Measurements from ENCODE around the gene SNPH.

Gene SNPH

DNA sequence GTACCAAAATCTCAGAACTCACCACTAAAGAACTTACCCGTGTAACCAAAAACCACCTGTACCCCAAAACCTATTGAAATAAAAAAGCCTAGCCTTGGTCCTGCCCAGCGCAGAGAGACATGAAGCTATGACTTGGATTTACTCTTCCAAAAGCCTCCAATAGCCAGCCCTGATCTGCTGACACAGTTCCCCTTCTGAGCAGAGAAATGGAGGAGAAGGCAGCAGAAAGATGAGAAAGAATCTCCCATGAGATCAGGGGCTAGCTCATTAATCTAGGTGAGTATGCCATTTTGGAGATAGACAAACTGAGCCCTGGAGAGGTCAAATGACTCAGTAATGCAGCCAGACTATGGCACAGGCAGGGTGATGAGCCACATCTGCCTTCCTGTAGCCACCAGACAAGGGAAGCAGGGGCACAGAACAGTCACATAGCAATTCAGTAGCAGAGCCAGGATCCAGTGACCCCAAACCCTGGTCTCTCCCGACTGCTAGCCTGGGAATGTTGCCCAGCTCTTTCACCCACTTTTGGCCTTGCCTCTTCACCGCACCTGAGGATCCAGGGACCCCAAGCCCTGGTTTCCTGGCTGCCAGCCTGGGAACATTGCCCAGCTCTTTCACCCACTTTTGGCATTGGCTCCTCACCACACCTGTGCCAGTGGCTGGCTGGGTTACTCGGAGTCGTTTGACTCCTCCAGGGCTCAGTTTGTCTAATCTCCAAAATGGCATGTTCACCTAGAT lies 70.0 kb downstream of the SNPH start:
- no peak overlapping the region for H2BK15ac ChIP-seq (ENCODE audit: low read length)
- no peak overlapping the region for H3K27ac ChIP-seq (replicated peaks; ENCODE audit: low read length)
- DNase-seq (ENCODE audit: low spot score): no peak
- peaks cover 0 to 6% of the 10 kb centered on the region in 2 donors for H3K4me1 ChIP-seq (ENCODE audit: control insufficient read depth in 2 of 2, insufficient read depth in 1 of 2, low read depth in 1 of 2, low read length in 2 of 2)
- no peak overlapping the region for H3K23ac ChIP-seq (ENCODE audit: low read depth, low read length, poor library complexity)
- H2BK5ac ChIP-seq (ENCODE audit: low read length): no peak overlapping the region
- H2AK5ac ChIP-seq (ENCODE audit: low read depth, low read length): no peak overlapping the region
- no peak overlapping the region for H2BK120ac ChIP-seq (ENCODE audit: low read depth, low read length)
- H3K4me3 ChIP-seq (ENCODE audit: low read length in 2 of 2): no peak overlapping the region
- H3K9ac ChIP-seq (ENCODE audit: low read depth, low read length, poor library complexity): no peak overlapping the region
- peaks cover 6 to 30% of the 10 kb centered on the region in 2 donors for H3K36me3 ChIP-seq (replicated peaks in 1 of 2; ENCODE audit: control insufficient read depth in 2 of 2, insufficient read depth in 2 of 2, low read length in 2 of 2)
- no CpG with 5 or more reads among the region's 6 CpGs for WGBS, 2 donors (ENCODE audit: extremely low coverage in 2 of 2, insufficient read length in 2 of 2, insufficient replicate concordance in 1 of 2)
- no peak overlapping the region for H3K4ac ChIP-seq (ENCODE audit: low read length)
- H3K9me3 ChIP-seq (replicated peaks in 1 of 2; ENCODE audit: control insufficient read depth in 2 of 2, insufficient read depth in 1 of 2, low read depth in 1 of 2, low read length in 2 of 2): no peaks in the 10 kb centered on the region
- no peak overlapping the region for H4K91ac ChIP-seq (ENCODE audit: low read depth, low read length, poor library complexity)
- H3K18ac ChIP-seq (ENCODE audit: low read length): no peak overlapping the region
- H3K14ac ChIP-seq (ENCODE audit: low read length): no peak overlapping the region
- H2BK12ac ChIP-seq (ENCODE audit: low read length): no peak overlapping the region
- peaks cover 7% of the 10 kb centered on the region for H3K79me1 ChIP-seq (ENCODE audit: low read depth, low read length)
- H3K4me2 ChIP-seq (ENCODE audit: insufficient read depth, low read length, poor library complexity, severe bottlenecking): no peak overlapping the region
- no peak overlapping the region for H2AFZ ChIP-seq (ENCODE audit: low read length)
- no peaks in the 10 kb centered on the region for H3K27me3 ChIP-seq (ENCODE audit: control insufficient read depth in 3 of 3, insufficient read depth in 3 of 3, low read depth in 1 of 3, low read length in 3 of 3)
- H4K8ac ChIP-seq (ENCODE audit: low read depth, low read length): no peak overlapping the region

DNA sequence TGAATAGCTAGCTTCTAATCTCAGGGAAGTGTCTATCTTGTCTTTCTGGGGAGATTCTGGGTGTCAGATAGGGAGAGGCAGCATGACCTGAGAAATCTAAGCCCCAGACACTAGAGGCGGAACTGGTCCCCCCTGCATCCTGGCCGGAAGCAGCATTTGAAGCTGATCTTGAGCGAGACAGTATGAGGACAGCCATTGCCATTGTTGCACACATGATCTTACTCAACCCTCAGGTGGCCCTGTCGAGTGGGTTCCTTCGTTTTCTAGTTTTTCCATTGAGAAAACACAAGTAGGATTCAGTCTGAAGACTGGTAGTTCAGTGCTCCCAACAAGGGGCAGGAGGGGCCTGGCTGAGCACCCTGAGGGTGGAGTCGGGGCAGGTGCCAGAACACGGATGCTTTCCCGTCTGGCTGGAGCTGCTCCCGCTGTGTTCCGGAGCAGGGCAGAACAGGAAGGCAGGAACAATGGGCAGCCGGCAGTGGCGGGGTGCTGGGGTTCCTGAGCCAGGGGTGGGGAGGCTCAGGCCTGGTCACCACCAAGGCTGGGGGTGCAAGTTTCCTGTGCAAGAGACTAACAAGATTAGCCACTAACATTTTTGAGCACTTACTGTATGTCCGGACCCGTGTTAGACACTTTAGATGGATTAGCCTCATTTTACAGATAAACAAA lies 70.7 kb downstream of the SNPH start:
- Histone ChIP-seq H3K27me3 (ENCODE audit: control insufficient read depth in 3 of 3, insufficient read depth in 3 of 3, low read depth in 1 of 3, low read length in 3 of 3) (no peaks in the 10 kb centered on the region), H2BK12ac (ENCODE audit: low read length) (no peak overlapping the region), H3K18ac (ENCODE audit: low read length) (peak overlapping the region; percentile 50), H3K79me1 (ENCODE audit: low read depth, low read length) (peaks cover 9% of the 10 kb centered on the region), H3K9me3 (replicated peaks in 1 of 2; ENCODE audit: control insufficient read depth in 2 of 2, insufficient read depth in 1 of 2, low read depth in 1 of 2, low read length in 2 of 2) (no peaks in the 10 kb centered on the region), H3K27ac (replicated peaks; ENCODE audit: low read length) (no peak overlapping the region), H3K36me3 (replicated peaks in 1 of 2; ENCODE audit: control insufficient read depth in 2 of 2, insufficient read depth in 2 of 2, low read length in 2 of 2) (peaks cover 6 to 23% of the 10 kb centered on the region in 2 donors), H3K9ac (ENCODE audit: low read depth, low read length, poor library complexity) (no peak overlapping the region), H2BK120ac (ENCODE audit: low read depth, low read length) (no peak overlapping the region), H2BK5ac (ENCODE audit: low read length) (no peak overlapping the region), H3K4ac (ENCODE audit: low read length) (no peak overlapping the region), H4K91ac (ENCODE audit: low read depth, low read length, poor library complexity) (no peak overlapping the region), H4K8ac (ENCODE audit: low read depth, low read length) (no peak overlapping the region), H2BK15ac (ENCODE audit: low read length) (no peak overlapping the region), H3K23ac (ENCODE audit: low read depth, low read length, poor library complexity) (peak overlapping the region; percentile 8), H2AK5ac (ENCODE audit: low read depth, low read length) (no peak overlapping the region), H3K4me1 (ENCODE audit: control insufficient read depth in 2 of 2, insufficient read depth in 1 of 2, low read depth in 1 of 2, low read length in 2 of 2) (peaks cover 0 to 6% of the 10 kb centered on the region in 2 donors), H2AFZ (ENCODE audit: low read length) (no peak overlapping the region), H3K4me3 (ENCODE audit: low read length in 2 of 2) (no peak overlapping the region), H3K14ac (ENCODE audit: low read length) (no peak overlapping the region), H3K4me2 (ENCODE audit: insufficient read depth, low read length, poor library complexity, severe bottlenecking) (no peak overlapping the region)
- WGBS, 2 donors (ENCODE audit: extremely low coverage in 2 of 2, insufficient read length in 2 of 2, insufficient replicate concordance in 1 of 2): no CpG with 5 or more reads among the region's 14 CpGs
- DNase-seq (ENCODE audit: low spot score): no peak

DNA sequence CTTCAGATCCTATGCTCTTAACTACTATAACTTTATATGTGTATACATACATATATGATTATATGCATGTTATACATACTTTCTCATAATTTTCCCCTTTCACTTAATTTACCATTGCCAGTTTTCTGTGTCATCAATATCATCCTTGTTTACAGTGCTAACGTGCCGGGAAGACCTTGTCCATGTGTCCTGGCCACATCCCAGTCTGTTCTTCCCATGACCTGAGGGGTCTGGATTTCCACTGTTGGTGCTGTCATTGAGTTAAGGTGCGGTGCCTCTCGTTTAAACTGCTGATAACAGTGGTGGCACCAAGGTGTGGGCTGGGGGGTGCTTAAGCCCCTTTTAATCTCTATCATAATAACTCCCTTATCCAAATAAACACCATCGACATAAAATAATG lies 71.3 kb downstream of the SNPH start:
- no CpG with 5 or more reads among the region's 5 CpGs for WGBS, 2 donors (ENCODE audit: extremely low coverage in 2 of 2, insufficient read length in 2 of 2, insufficient replicate concordance in 1 of 2)
- Histone ChIP-seq H2BK15ac (ENCODE audit: low read length) (no peak overlapping the region), H2AK5ac (ENCODE audit: low read depth, low read length) (no peak overlapping the region), H3K18ac (ENCODE audit: low read length) (no peak overlapping the region), H4K8ac (ENCODE audit: low read depth, low read length) (no peak overlapping the region), H3K36me3 (replicated peaks in 1 of 2; ENCODE audit: control insufficient read depth in 2 of 2, insufficient read depth in 2 of 2, low read length in 2 of 2) (peaks cover 6 to 17% of the 10 kb centered on the region in 2 donors), H3K14ac (ENCODE audit: low read length) (no peak overlapping the region), H3K27me3 (ENCODE audit: control insufficient read depth in 3 of 3, insufficient read depth in 3 of 3, low read depth in 1 of 3, low read length in 3 of 3) (no peaks in the 10 kb centered on the region), H3K27ac (replicated peaks; ENCODE audit: low read length) (no peak overlapping the region), H3K4ac (ENCODE audit: low read length) (no peak overlapping the region), H3K9me3 (replicated peaks in 1 of 2; ENCODE audit: control insufficient read depth in 2 of 2, insufficient read depth in 1 of 2, low read depth in 1 of 2, low read length in 2 of 2) (no peaks in the 10 kb centered on the region), H3K4me1 (ENCODE audit: control insufficient read depth in 2 of 2, insufficient read depth in 1 of 2, low read depth in 1 of 2, low read length in 2 of 2) (peaks cover 0 to 6% of the 10 kb centered on the region in 2 donors), H2AFZ (ENCODE audit: low read length) (no peak overlapping the region), H3K4me3 (ENCODE audit: low read length in 2 of 2) (no peak overlapping the region), H3K23ac (ENCODE audit: low read depth, low read length, poor library complexity) (no peak overlapping the region), H3K4me2 (ENCODE audit: insufficient read depth, low read length, poor library complexity, severe bottlenecking) (no peak overlapping the region), H3K9ac (ENCODE audit: low read depth, low read length, poor library complexity) (no peak overlapping the region), H2BK12ac (ENCODE audit: low read length) (no peak overlapping the region), H3K79me1 (ENCODE audit: low read depth, low read length) (peaks cover 8% of the 10 kb centered on the region), H4K91ac (ENCODE audit: low read depth, low read length, poor library complexity) (no peak overlapping the region), H2BK120ac (ENCODE audit: low read depth, low read length) (no peak overlapping the region), H2BK5ac (ENCODE audit: low read length) (no peak overlapping the region)
- DNase-seq (ENCODE audit: low spot score): no peak

DNA sequence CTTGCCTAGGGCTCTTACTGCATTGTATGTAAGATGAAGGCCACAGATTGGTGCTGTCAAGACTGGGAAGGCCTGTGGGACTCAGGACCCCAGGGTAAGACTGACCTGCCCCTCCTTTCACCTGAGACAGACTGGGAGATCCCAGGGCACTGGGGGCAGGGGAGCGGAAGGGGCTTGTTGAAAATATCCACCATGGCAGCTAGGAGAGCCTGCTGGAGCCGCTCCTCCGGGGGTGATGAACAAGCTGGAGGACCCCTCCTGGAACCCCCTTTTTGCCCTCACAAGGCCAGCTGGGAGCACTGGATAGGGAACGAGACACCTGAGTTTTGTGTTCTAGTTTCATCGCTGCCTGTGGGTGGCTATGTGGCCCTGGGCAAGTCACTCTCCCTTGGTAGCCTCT lies 72.0 kb downstream of the SNPH start:
- Histone ChIP-seq H2BK15ac (ENCODE audit: low read length) (no peak overlapping the region), H3K4me3 (ENCODE audit: low read length in 2 of 2) (no peak overlapping the region), H2BK5ac (ENCODE audit: low read length) (no peak overlapping the region), H4K91ac (ENCODE audit: low read depth, low read length, poor library complexity) (no peak overlapping the region), H3K27ac (replicated peaks; ENCODE audit: low read length) (no peak overlapping the region), H3K14ac (ENCODE audit: low read length) (no peak overlapping the region), H3K79me1 (ENCODE audit: low read depth, low read length) (peaks cover 8% of the 10 kb centered on the region), H2AK5ac (ENCODE audit: low read depth, low read length) (no peak overlapping the region), H3K9me3 (replicated peaks in 1 of 2; ENCODE audit: control insufficient read depth in 2 of 2, insufficient read depth in 1 of 2, low read depth in 1 of 2, low read length in 2 of 2) (no peaks in the 10 kb centered on the region), H4K8ac (ENCODE audit: low read depth, low read length) (no peak overlapping the region), H3K23ac (ENCODE audit: low read depth, low read length, poor library complexity) (no peak overlapping the region), H2BK12ac (ENCODE audit: low read length) (no peak overlapping the region), H3K18ac (ENCODE audit: low read length) (no peak overlapping the region), H2BK120ac (ENCODE audit: low read depth, low read length) (no peak overlapping the region), H3K4ac (ENCODE audit: low read length) (no peak overlapping the region), H3K9ac (ENCODE audit: low read depth, low read length, poor library complexity) (no peak overlapping the region), H3K4me2 (ENCODE audit: insufficient read depth, low read length, poor library complexity, severe bottlenecking) (no peak overlapping the region), H3K36me3 (replicated peaks in 1 of 2; ENCODE audit: control insufficient read depth in 2 of 2, insufficient read depth in 2 of 2, low read length in 2 of 2) (peaks cover 3 to 11% of the 10 kb centered on the region in 2 donors), H2AFZ (ENCODE audit: low read length) (no peak overlapping the region), H3K27me3 (ENCODE audit: control insufficient read depth in 3 of 3, insufficient read depth in 3 of 3, low read depth in 1 of 3, low read length in 3 of 3) (no peaks in the 10 kb centered on the region), H3K4me1 (ENCODE audit: control insufficient read depth in 2 of 2, insufficient read depth in 1 of 2, low read depth in 1 of 2, low read length in 2 of 2) (peaks cover 0 to 6% of the 10 kb centered on the region in 2 donors)
- no CpG with 5 or more reads among the region's 5 CpGs for WGBS, 2 donors (ENCODE audit: extremely low coverage in 2 of 2, insufficient read length in 2 of 2, insufficient replicate concordance in 1 of 2)
- no peak for DNase-seq (ENCODE audit: low spot score)
